Heart left ventricle (tissue), 16 donors: ENCODE measurements around the gene CFAP100. TPM values are rescaled to one million over a fixed set of nuclear protein-coding genes. Genes with fewer than 3 reads are reported as not detected.

Experiments used
- ATAC-seq, 4 donors: fragments of 200-7000 bp; cut with Tn5 transposase; one replicate each; pipeline ENCODE4 v1.9.1; 2020 to 2022; ENCODE audit warnings: moderate library complexity in 4 of 4, mild to moderate bottlenecking in 3 of 4, moderate number of reproducible peaks in 1 of 4
- DNase-seq, 5 donors: peaks; one replicate each; pipeline ENCODE4 v3.0.0-alpha.2; 2020
- H3K27ac ChIP-seq, 12 donors: fragments of 200-600 bp; sonication (generic) in 4 of 12; one replicate each; pipeline versions ENCODE4 v1.5.0 to v1.8.0; 2016 to 2022; ENCODE audit warnings: mild to moderate bottlenecking in 2 of 12
- H3K27me3 ChIP-seq, 9 donors: fragments of 200-600 bp; sonication (generic) in 2 of 9; one replicate each; pipeline versions ENCODE4 v1.5.1 to v1.8.0; 2016 to 2022; ENCODE audit warnings: mild to moderate bottlenecking in 3 of 9
- H3K36me3 ChIP-seq, 9 donors: fragments of 200-600 bp; sonication (generic) in 2 of 9; one replicate each; pipeline versions ENCODE4 v1.5.0 to v1.8.0; 2018 to 2022; ENCODE audit warnings: mild to moderate bottlenecking in 2 of 9
- H3K4me1 ChIP-seq, 12 donors: fragments of 200-600 bp; sonication (generic) in 4 of 12; one replicate each; pipeline versions ENCODE4 v1.5.0 to v1.8.0; 2016 to 2022; ENCODE audit warnings: mild to moderate bottlenecking in 3 of 12
- H3K4me3 ChIP-seq, 12 donors: fragments of 200-600 bp; sonication (generic) in 4 of 12; one replicate each; pipeline versions ENCODE4 v1.5.0 to v1.8.0; 2017 to 2022; ENCODE audit warnings: mild to moderate bottlenecking in 9 of 12, moderate library complexity in 4 of 12
- H3K9me3 ChIP-seq, 12 donors: fragments of 200-600 bp; sonication (generic) in 4 of 12; one replicate each; pipeline versions ENCODE4 v1.5.0 to v1.8.0; 2016 to 2022; ENCODE audit warnings: mild to moderate bottlenecking in 1 of 12
- POLR2A ChIP-seq, 2 donors: fragments of 450-650 bp; IDR thresholded peaks; one replicate each; pipeline ENCODE4 v1.6.1; 2017; ENCODE audit warnings: antibody characterized with exemption in 2 of 2, mild to moderate bottlenecking in 2 of 2, moderate library complexity in 2 of 2
- WGBS, 4 donors: extraction: QIAGEN DNeasy Blood & Tissue Kit in 2 of 4; methylation state at CpG; one replicate each; pipeline versions ENCODE4 v1.1.5 to v1.1.7; 2013 to 2018; 5-methylcytosine and 5-hydroxymethylcytosine counted together
- intact Hi-C, 10 donors: fragments of 100-400 bp; cut with DNase I; formaldehyde crosslinking; loops; one replicate each; pipeline versions ENCODE4 v1.11.1 to v1.14.2; 2022
- polyA plus RNA-seq, 2 donors: library from polyadenylated mRNA; stranded (reverse); fragments of 200-250 nt; gene quantifications; one replicate each; pipeline ENCODE4 v1.2.3, GENCODE V29; 2013
- total RNA-seq, 9 donors: library from RNA; depleted of rRNA in 2 of 9; stranded (reverse); fragments of >200 nt in 2 of 9; fragmentation: NEBNext Ultra II Directional in 3 of 9; extraction: Animal tissue kit (Norgen Biotek cat#: 25700) in 3 of 9; gene quantifications; one replicate each; pipeline versions ENCODE4 v1.1.0 to v1.2.4, GENCODE V29; 2016 to 2023
- TF ChIP-seq, protein P1 (sequence below), 12 donors: fragments of 200-600 bp; sonication (generic) in 4 of 12; IDR thresholded peaks; one replicate each; pipeline versions ENCODE4 v1.5.0 to v1.8.0; 2018 to 2022; ENCODE audit warnings: antibody characterized with exemption in 12 of 12, mild to moderate bottlenecking in 5 of 12
- donor health status: ischemic (EF 13 %, LVEDD 7.1; RV severe dilation, severe dysfunction).
- donor health status: healthy with polysubstance abuse.
- donor health status: DM: no; HTN: yes; CAD: no.
- donor health status: DM: no; HTN: no; CAD: no.
- donor health status: ischemic (EF 25% LVEDD 6.9; RV normal size, moderate dysfunction).
- donor health status: ischemic (EF 25% LVEDD 5.7; RV mildly dilated, moderate dysfunction).
- donor health status: healthy.
- donor health status: DM: yes; HTN: yes; CAD: no.
- donor health status: ischemic (EF 35%, LVEDD 5.7; RV mildly dilated, moderate dysfunction).
- donor health status: nonischemic (EF 11% LVEDD 7.7; RV severe dilation, severe dysfunction).
- donor health status: DM: yes; HTN: yes; CAD: no.
- donor health status: PGD.
- donor health status: ischemic (EF 29% LVEDD 5.4; RV normal size, mild dysfunction).
- donor health status: nonischemic (EF 23%, LVEDD 6.1; RV moderate dilation, normal function).

Gene CFAP100
- total and polyA plus RNA-seq, 11 donors = not detected

DNA sequence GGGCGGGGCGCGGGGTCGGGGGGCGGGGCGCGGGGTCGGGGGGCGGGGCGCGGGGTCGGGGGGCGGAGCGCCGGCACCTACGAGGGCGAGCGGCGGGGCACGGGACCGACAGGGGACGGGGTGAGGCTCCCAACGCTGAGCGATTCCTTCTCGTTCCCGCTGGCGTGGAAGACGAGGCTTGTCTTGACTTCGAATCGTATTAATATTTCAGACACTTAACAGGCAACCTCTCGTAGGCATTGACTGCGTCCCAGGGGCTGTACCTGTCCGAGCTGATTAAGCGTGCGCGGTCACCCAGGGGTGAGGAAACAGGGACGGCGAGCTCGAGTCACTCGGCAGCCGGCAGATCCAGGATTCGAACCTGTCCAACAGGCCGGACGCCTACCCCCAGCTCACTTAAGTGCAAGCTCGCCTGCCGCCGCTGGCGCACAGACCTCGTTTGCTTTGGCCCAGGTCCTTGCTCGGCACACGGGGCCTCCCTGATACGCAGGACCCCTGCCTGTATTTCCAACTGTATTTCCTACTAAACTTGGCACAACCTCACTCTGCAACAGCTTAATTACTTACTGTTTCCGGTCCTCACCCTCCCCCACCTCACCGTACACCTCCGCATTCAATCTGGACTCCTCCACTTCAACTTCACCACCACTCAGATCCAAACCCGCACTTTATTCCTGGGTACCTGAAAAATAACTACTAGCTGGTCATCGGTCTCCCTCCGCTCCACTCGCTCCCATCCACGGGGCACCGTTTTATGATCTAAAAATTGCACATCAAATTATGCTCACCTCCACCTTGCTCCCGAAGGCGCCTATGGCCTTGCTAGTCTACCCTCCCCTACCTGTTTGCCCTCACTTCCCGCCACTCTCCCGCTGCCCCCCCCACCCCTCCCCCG is 81.7 kb downstream of the CFAP100 start:
- Histone ChIP-seq H3K9me3 (no peaks in the 10 kb centered on the region), H3K4me1 (peaks cover 0 to 46% (median 39%) of the 10 kb centered on the region in 12 donors), H3K27ac (peak overlapping the region; percentile 71 to 91 (median 85)), H3K4me3 (peak overlapping the region; percentile 12 to 88 (median 71)), H3K27me3 (no peaks in the 10 kb centered on the region), H3K36me3 (peaks cover 0 to 9% (median 2%) of the 10 kb centered on the region in 9 donors)
- peak in 1 of 2 donors; percentile 40 for TF ChIP-seq POLR2A (IDR thresholded peaks at IDR 0.05)
- TF ChIP-seq, protein P1, sequence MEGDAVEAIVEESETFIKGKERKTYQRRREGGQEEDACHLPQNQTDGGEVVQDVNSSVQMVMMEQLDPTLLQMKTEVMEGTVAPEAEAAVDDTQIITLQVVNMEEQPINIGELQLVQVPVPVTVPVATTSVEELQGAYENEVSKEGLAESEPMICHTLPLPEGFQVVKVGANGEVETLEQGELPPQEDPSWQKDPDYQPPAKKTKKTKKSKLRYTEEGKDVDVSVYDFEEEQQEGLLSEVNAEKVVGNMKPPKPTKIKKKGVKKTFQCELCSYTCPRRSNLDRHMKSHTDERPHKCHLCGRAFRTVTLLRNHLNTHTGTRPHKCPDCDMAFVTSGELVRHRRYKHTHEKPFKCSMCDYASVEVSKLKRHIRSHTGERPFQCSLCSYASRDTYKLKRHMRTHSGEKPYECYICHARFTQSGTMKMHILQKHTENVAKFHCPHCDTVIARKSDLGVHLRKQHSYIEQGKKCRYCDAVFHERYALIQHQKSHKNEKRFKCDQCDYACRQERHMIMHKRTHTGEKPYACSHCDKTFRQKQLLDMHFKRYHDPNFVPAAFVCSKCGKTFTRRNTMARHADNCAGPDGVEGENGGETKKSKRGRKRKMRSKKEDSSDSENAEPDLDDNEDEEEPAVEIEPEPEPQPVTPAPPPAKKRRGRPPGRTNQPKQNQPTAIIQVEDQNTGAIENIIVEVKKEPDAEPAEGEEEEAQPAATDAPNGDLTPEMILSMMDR (IDR thresholded peaks at IDR 0.05) = no peak
- ATAC-seq = peak; percentile 37 to 64 (median 56)
- intact Hi-C loops = loop anchor here in 2 of 10 donors (10.0 kb wide), 2 partner anchors 122 to 222 kb away; partner anchors contain the start of gene KLF15 (in 1 of the 2)
- 13 to 20% (median 16%) methylated on average over 38 to 61 of the region's 66 CpGs for WGBS, 4 donors
- DNase-seq = peak in 1 of 5 donors; percentile 79

DNA sequence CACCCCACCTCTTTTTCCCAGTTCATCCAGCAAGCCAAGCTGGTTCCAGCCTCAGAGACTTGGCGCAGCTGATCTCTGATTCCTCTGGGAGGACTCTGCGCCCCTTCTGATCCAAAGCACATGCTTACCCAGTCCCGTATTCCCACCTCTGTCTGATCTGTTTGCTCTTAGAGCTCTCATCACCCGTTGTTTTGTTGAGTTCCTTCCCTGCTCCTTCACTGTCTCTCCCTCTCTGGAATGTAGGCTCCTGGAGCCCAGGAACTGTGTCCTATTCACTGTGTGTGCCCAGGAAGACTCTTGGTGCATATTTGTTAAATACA is 82.3 kb downstream of the CFAP100 start:
- Histone ChIP-seq H3K36me3 (peaks cover 0 to 3% (median 0%) of the 10 kb centered on the region in 9 donors), H3K27me3 (no peaks in the 10 kb centered on the region), H3K9me3 (no peaks in the 10 kb centered on the region), H3K4me3 (no peak overlapping the region), H3K4me1 (peaks cover 0 to 40% (median 33%) of the 10 kb centered on the region in 12 donors), H3K27ac (no peak overlapping the region)
- WGBS, 4 donors = 40 to 56% (median 46%) methylated on average over 4 of the region's 4 CpGs
- intact Hi-C loops = loop anchor here in 2 of 10 donors (10.0 kb wide), 2 partner anchors 122 to 222 kb away; partner anchors contain the start of gene KLF15 (in 1 of the 2)
- peak in 1 of 5 donors; percentile 17 for DNase-seq
- ATAC-seq = no peak
- no peak for TF ChIP-seq POLR2A (IDR thresholded peaks at IDR 0.05)
- TF ChIP-seq, protein P1 (IDR thresholded peaks at IDR 0.05) = no peak

DNA sequence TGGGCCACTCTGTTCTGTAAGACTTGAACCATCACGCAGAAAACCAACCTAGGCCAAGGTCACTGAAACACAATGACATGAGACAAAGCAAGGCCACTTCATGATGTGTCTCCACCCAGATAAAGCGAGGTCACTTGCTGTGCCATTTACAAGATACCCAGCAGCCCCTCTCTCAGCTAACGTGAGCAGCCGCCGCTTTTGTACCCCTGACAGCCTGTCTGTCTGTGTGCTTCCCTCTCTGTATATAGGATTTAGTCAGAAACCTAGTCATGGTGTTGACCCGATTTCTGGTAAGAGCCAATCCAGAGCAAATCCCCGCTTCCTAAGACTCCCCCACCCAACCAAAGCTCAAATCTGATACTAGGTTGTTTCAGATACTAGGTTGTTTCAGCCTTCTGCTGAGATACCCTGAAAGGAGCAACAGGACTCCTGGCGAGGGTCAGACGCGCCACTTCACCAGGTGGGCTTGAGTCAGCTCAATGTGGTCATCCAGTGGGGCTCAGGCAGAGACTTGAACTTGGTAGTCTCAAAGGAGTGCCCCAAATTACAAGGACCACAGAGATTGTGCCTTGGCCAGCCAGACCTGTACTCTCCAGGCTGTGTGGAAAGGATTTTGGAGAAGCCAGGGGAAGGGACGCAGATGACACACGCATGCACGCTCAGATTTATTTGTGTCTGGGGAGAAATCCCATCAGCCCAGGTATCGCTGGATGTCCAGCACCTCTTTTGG is 84.0 kb downstream of the CFAP100 start:
- H3K4me1 ChIP-seq = peaks cover 0 to 23% (median 16%) of the 10 kb centered on the region in 12 donors
- no peaks in the 10 kb centered on the region for H3K36me3 ChIP-seq
- ATAC-seq (no peak), DNase-seq (peak in 2 of 5 donors; percentile 12 to 14)
- H3K27me3 ChIP-seq = no peaks in the 10 kb centered on the region
- intact Hi-C loops = loop anchor here in 2 of 10 donors (10.0 kb wide), 2 partner anchors 124 to 224 kb away; partner anchors contain the start of gene KLF15 (in 1 of the 2)
- H3K27ac ChIP-seq = no peak overlapping the region
- no peak overlapping the region for H3K4me3 ChIP-seq
- 96 to 98% (median 96%) methylated on average over 13 to 14 of the region's 14 CpGs for WGBS, 4 donors
- TF ChIP-seq, protein P1 (IDR thresholded peaks at IDR 0.05) = no peak
- TF ChIP-seq POLR2A (IDR thresholded peaks at IDR 0.05) = no peak
- H3K9me3 ChIP-seq = no peaks in the 10 kb centered on the region
